Suprapubic skin (tissue), 3 donors: Measurements from ENCODE around the gene MOXD1.

Source experiments
- POLR2AphosphoS5 ChIP-seq, 3 donors: sonication (generic); formaldehyde crosslinking; IDR thresholded peaks; one replicate each; pipeline ENCODE4 v1.6.1; 2017; ENCODE audit warnings: antibody characterized with exemption in 3 of 3
- TF ChIP-seq, protein P1 (sequence below), 2 donors: fragments of 200-600 bp in 1 of 2; fragments of 450-650 bp in 1 of 2; sonication (generic) in 1 of 2; IDR thresholded peaks; one replicate each; pipeline ENCODE4 v1.5.1; 2016 to 2019; ENCODE audit warnings: antibody characterized with exemption in 2 of 2, mild to moderate bottlenecking in 1 of 2, moderate library complexity in 1 of 2

DNA sequence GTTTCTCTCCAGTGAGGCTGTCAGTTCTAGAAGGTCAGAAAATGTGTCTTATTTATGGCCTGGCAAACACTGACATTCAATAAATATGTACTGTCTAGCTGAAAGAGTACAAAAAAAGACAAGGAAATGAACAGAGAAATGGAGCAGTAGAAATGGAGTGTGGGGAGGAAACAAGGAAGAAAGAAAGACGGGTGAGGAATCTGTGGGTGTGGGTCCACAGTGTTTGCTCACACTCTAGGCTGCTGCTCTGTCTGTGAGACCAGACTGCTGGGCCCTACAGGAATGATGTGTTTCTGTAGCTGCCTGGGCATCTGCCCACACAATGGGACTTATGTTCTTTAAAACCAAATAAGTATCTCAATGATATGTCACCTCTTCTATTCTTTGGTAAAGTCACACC lies 114.2 kb downstream of the MOXD1 start:
- TF ChIP-seq, protein P1, sequence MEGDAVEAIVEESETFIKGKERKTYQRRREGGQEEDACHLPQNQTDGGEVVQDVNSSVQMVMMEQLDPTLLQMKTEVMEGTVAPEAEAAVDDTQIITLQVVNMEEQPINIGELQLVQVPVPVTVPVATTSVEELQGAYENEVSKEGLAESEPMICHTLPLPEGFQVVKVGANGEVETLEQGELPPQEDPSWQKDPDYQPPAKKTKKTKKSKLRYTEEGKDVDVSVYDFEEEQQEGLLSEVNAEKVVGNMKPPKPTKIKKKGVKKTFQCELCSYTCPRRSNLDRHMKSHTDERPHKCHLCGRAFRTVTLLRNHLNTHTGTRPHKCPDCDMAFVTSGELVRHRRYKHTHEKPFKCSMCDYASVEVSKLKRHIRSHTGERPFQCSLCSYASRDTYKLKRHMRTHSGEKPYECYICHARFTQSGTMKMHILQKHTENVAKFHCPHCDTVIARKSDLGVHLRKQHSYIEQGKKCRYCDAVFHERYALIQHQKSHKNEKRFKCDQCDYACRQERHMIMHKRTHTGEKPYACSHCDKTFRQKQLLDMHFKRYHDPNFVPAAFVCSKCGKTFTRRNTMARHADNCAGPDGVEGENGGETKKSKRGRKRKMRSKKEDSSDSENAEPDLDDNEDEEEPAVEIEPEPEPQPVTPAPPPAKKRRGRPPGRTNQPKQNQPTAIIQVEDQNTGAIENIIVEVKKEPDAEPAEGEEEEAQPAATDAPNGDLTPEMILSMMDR (IDR thresholded peaks at IDR 0.05), result no peak
- no peak for TF ChIP-seq POLR2AphosphoS5 (IDR thresholded peaks at IDR 0.05)
